H9 (cell line): ENCODE results near the gene RNF220. TPM values are rescaled to one million over a fixed set of nuclear protein-coding genes. Genes with fewer than 3 reads are reported as not detected.

ENCODE experiments used
- DNase-seq: peaks from one replicate; pipeline ENCODE4 v3.0.0-alpha.2; 2017
- H2AFZ ChIP-seq: one replicate; pipeline ENCODE4 v1.6.1; 2013; ENCODE audit warnings: mild to moderate bottlenecking, low read length, control low read depth, moderate library complexity
- H2AK5ac ChIP-seq: 2 replicates; pipeline ENCODE4 v1.6.1; 2013; ENCODE audit warnings: low read length, control low read depth, mixed read lengths; ENCODE audit not compliant: insufficient read length
- H2BK120ac ChIP-seq: one replicate; pipeline ENCODE4 v1.6.1; 2013; ENCODE audit warnings: low read depth, mild to moderate bottlenecking, low read length, control low read depth, inconsistent platforms; ENCODE audit not compliant: poor library complexity, severe bottlenecking
- H2BK12ac ChIP-seq: 2 replicates; pipeline ENCODE4 v1.6.1; 2013; ENCODE audit warnings: low read length, control low read depth, mixed read lengths, low read depth; ENCODE audit not compliant: insufficient read length
- H2BK15ac ChIP-seq: 2 replicates; pipeline ENCODE4 v1.6.1; 2013; ENCODE audit warnings: low read depth, low read length, control low read depth
- H2BK20ac ChIP-seq: one replicate; pipeline ENCODE4 v1.6.1; 2013; ENCODE audit warnings: low read depth, mild to moderate bottlenecking, low read length, control low read depth, inconsistent platforms; ENCODE audit not compliant: poor library complexity, severe bottlenecking
- H2BK5ac ChIP-seq: 2 replicates; pipeline ENCODE4 v1.6.1; 2013; ENCODE audit warnings: low read length, control low read depth, mixed read lengths; ENCODE audit not compliant: insufficient read length
- H3K14ac ChIP-seq: 2 replicates; pipeline ENCODE4 v1.6.1; 2013; ENCODE audit warnings: low read length, control low read depth; ENCODE audit not compliant: insufficient read depth
- H3K18ac ChIP-seq: 2 replicates; pipeline ENCODE4 v1.6.1; 2013; ENCODE audit warnings: low read depth, mild to moderate bottlenecking, mixed read lengths, low read length, control low read depth; ENCODE audit not compliant: insufficient read length
- H3K23ac ChIP-seq: 2 replicates; pipeline ENCODE4 v1.6.1; 2013; ENCODE audit warnings: low read length, control low read depth, mixed read lengths, low read depth; ENCODE audit not compliant: insufficient read length
- H3K23me2 ChIP-seq: 2 replicates; pipeline ENCODE4 v1.6.1; 2013; ENCODE audit warnings: low read depth, mild to moderate bottlenecking, mixed read lengths, low read length, control low read depth; ENCODE audit not compliant: insufficient read length, poor library complexity, severe bottlenecking
- H3K27ac ChIP-seq: 2 replicates; pipeline ENCODE4 v1.5.1; 2013; ENCODE audit warnings: low read length, control low read depth, mixed read lengths, low read depth; ENCODE audit not compliant: insufficient read length
- H3K27me3 ChIP-seq: 2 replicates; pipeline ENCODE4 v1.6.1; 2013; ENCODE audit warnings: low read length, control low read depth, inconsistent platforms; ENCODE audit not compliant: insufficient read depth
- H3K4ac ChIP-seq: 2 replicates; pipeline ENCODE4 v1.6.1; 2013; ENCODE audit warnings: low read depth, mild to moderate bottlenecking, control low read depth, inconsistent platforms, low read length, moderate library complexity
- H3K4me1 ChIP-seq: 2 replicates; pipeline ENCODE4 v1.6.1; 2013; ENCODE audit warnings: low read length, control low read depth, inconsistent platforms; ENCODE audit not compliant: insufficient read depth
- H3K4me2 ChIP-seq: 2 replicates; pipeline ENCODE4 v1.6.1; 2013; ENCODE audit warnings: low read length, control low read depth, mixed read lengths; ENCODE audit not compliant: insufficient read length, insufficient read depth
- H3K56ac ChIP-seq: 2 replicates; pipeline ENCODE4 v1.6.1; 2013; ENCODE audit warnings: low read depth, mild to moderate bottlenecking, mixed read lengths, low read length, control low read depth; ENCODE audit not compliant: insufficient read length
- H3K79me1 ChIP-seq: 2 replicates; pipeline ENCODE4 v1.6.1; 2013; ENCODE audit warnings: low read depth, mild to moderate bottlenecking, moderate library complexity, low read length, control low read depth, inconsistent platforms; ENCODE audit not compliant: insufficient read depth, poor library complexity, severe bottlenecking
- H3K79me2 ChIP-seq: 2 replicates; pipeline ENCODE4 v1.6.1; 2013; ENCODE audit warnings: low read length, control low read depth, inconsistent platforms; ENCODE audit not compliant: insufficient read depth
- H3K9ac ChIP-seq: 2 replicates; pipeline ENCODE4 v1.6.1; 2013; ENCODE audit warnings: low read length, control low read depth, mixed read lengths; ENCODE audit not compliant: insufficient read length; ENCODE audit errors: extremely low read depth
- H3K9me3 ChIP-seq: one replicate; pipeline ENCODE4 v1.6.1; 2013; ENCODE audit warnings: low read depth, low read length, inconsistent platforms; ENCODE audit not compliant: control insufficient read depth
- H3T11ph ChIP-seq: one replicate; pipeline ENCODE4 v1.6.1; 2013; ENCODE audit warnings: mild to moderate bottlenecking, low read length, control low read depth, inconsistent platforms
- H4K20me1 ChIP-seq: one replicate; pipeline ENCODE4 v1.6.1; 2013; ENCODE audit not compliant: control insufficient read depth, insufficient read length, insufficient read depth
- H4K5ac ChIP-seq: 2 replicates; pipeline ENCODE4 v1.6.1; 2013; ENCODE audit warnings: low read depth, mild to moderate bottlenecking, mixed read lengths, low read length, control low read depth; ENCODE audit not compliant: insufficient read length
- H4K8ac ChIP-seq: replicated peaks from 2 replicates; pipeline ENCODE4 v1.6.1; 2013; ENCODE audit warnings: low read length, control low read depth, mixed read lengths, low read depth; ENCODE audit not compliant: insufficient read length
- H4K91ac ChIP-seq: 2 replicates; pipeline ENCODE4 v1.6.1; 2013; ENCODE audit warnings: low read depth, mild to moderate bottlenecking, moderate library complexity, mixed read lengths, low read length, control low read depth; ENCODE audit not compliant: insufficient read length
- H3K27ac Mint-ChIP-seq, 3 experiments: 2 replicates in 2 of 3; 3 replicates in 1 of 3; pipeline ENCODE4 v1.8.0; 2020 to 2021; ENCODE audit warnings: mixed read lengths in 3 of 3, mild to moderate bottlenecking in 1 of 3, moderate library complexity in 1 of 3
- H3K27me3 Mint-ChIP-seq: 2 replicates; pipeline ENCODE4 v1.8.0; 2021; ENCODE audit warnings: low read depth, mild to moderate bottlenecking, moderate library complexity, mixed read lengths
- H3K36me3 Mint-ChIP-seq, 3 experiments: 2 replicates in 2 of 3; 3 replicates in 1 of 3; pipeline ENCODE4 v1.8.0; 2020 to 2021; ENCODE audit warnings: low read depth in 3 of 3, mixed read lengths in 3 of 3; ENCODE audit not compliant: insufficient read depth in 1 of 3
- H3K4me1 Mint-ChIP-seq, 2 experiments: 2 replicates each; pipeline ENCODE4 v1.8.0; 2020; ENCODE audit warnings: mixed read lengths in 2 of 2
- H3K4me3 Mint-ChIP-seq, 2 experiments: 2 replicates in 1 of 2; 3 replicates in 1 of 2; pipeline ENCODE4 v1.8.0; 2020 to 2021; ENCODE audit warnings: mild to moderate bottlenecking in 2 of 2, mixed read lengths in 2 of 2, moderate library complexity in 1 of 2
- H3K9me3 Mint-ChIP-seq, 2 experiments: 2 replicates in 1 of 2; 3 replicates in 1 of 2; pipeline ENCODE4 v1.8.0; 2020; ENCODE audit warnings: mild to moderate bottlenecking in 2 of 2, mixed read lengths in 2 of 2, moderate library complexity in 1 of 2
- WGBS: extraction: QIAGEN DNeasy Blood & Tissue Kit; methylation state at CpG from one replicate; pipeline ENCODE4 v1.1.7; 2013; ENCODE audit warnings: missing lambda C conversion rate, low lambda C conversion rate, mixed read lengths; ENCODE audit not compliant: insufficient read length; ENCODE audit errors: extremely low coverage; 5-methylcytosine and 5-hydroxymethylcytosine counted together
- total RNA-seq: library from RNA; stranded (reverse); gene quantifications from 2 replicates; pipeline ENCODE4 v1.2.1, GENCODE V29; 2021
- TF ChIP-seq, protein P1 (sequence below): fragments of 200-600 bp; sonication (generic); conservative IDR thresholded peaks from 3 replicates; pipeline ENCODE4 v1.8.0; 2021; ENCODE audit warnings: antibody characterized with exemption, mild to moderate bottlenecking

The RNF220 gene
- total RNA-seq, 1 experiment from 2014 or later = 109 TPM

DNA sequence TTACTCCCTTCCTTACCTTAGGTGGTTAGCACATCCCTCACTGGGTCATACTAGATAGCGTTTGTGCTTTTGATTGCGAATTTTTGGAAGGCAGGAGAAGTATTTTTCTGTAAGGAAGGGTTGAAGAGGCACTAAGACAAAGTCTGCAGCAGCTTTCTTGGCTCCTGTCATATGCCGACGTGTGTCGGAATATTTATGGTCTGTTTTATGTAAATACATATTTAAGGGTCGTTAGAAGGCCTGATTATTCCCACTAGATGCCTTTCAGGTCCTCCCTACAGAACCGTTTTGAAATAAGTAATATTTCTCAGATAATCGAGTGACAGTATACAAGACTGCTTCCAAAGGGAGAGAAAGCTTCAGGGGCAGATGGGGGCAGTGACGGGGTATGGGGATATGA lies 10.0 kb downstream of the RNF220 start:
- no peak overlapping the region for H3T11ph ChIP-seq
- H3K18ac ChIP-seq = no peak overlapping the region
- no peaks in the 10 kb centered on the region for H3K79me2 ChIP-seq
- H3K9me3 Mint-ChIP-seq = no peaks in the 10 kb centered on the region
- TF ChIP-seq, protein P1, sequence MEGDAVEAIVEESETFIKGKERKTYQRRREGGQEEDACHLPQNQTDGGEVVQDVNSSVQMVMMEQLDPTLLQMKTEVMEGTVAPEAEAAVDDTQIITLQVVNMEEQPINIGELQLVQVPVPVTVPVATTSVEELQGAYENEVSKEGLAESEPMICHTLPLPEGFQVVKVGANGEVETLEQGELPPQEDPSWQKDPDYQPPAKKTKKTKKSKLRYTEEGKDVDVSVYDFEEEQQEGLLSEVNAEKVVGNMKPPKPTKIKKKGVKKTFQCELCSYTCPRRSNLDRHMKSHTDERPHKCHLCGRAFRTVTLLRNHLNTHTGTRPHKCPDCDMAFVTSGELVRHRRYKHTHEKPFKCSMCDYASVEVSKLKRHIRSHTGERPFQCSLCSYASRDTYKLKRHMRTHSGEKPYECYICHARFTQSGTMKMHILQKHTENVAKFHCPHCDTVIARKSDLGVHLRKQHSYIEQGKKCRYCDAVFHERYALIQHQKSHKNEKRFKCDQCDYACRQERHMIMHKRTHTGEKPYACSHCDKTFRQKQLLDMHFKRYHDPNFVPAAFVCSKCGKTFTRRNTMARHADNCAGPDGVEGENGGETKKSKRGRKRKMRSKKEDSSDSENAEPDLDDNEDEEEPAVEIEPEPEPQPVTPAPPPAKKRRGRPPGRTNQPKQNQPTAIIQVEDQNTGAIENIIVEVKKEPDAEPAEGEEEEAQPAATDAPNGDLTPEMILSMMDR = no peak
- H3K4me1 Mint-ChIP-seq = peaks cover 11 to 14% of the 10 kb centered on the region in 2 experiments
- H2BK12ac ChIP-seq = no peak overlapping the region
- H4K8ac ChIP-seq = no peak overlapping the region
- H3K56ac ChIP-seq = no peak overlapping the region
- no peak overlapping the region for H3K27ac Mint-ChIP-seq
- no peak overlapping the region for H4K91ac ChIP-seq
- H3K14ac ChIP-seq = no peak overlapping the region
- no peak overlapping the region for H2BK15ac ChIP-seq
- peaks cover 43% of the 10 kb centered on the region for H3K27me3 Mint-ChIP-seq
- H3K9me3 ChIP-seq = no peaks in the 10 kb centered on the region
- peaks cover 5% of the 10 kb centered on the region; the same call in 1 of the 2 replicates for H3K27me3 ChIP-seq
- no peak overlapping the region for H2BK120ac ChIP-seq
- H3K4ac ChIP-seq = no peak overlapping the region
- H3K27ac ChIP-seq = no peak overlapping the region
- H2AK5ac ChIP-seq = no peak overlapping the region
- H3K36me3 Mint-ChIP-seq = peaks cover 2 to 14% (median 11%) of the 10 kb centered on the region in 3 experiments; a peak in 4 of 7 replicates
- H3K23me2 ChIP-seq = peaks cover 13% of the 10 kb centered on the region
- H4K5ac ChIP-seq = no peak overlapping the region
- no peak for DNase-seq
- no peak overlapping the region for H2BK5ac ChIP-seq
- no peak overlapping the region for H3K23ac ChIP-seq
- H2AFZ ChIP-seq = no peak overlapping the region
- peaks cover 3% of the 10 kb centered on the region; the same call in 1 of the 2 replicates for H3K4me1 ChIP-seq
- no peaks in the 10 kb centered on the region for H3K79me1 ChIP-seq
- no peak overlapping the region for H3K4me3 Mint-ChIP-seq
- no peak overlapping the region for H2BK20ac ChIP-seq
- no peak overlapping the region for H3K9ac ChIP-seq
- no peaks in the 10 kb centered on the region for H4K20me1 ChIP-seq
- no peak overlapping the region for H3K4me2 ChIP-seq
- WGBS = no CpG with 5 or more reads among the region's 9 CpGs
